Gastrocnemius medialis (tissue), 4 donors: ENCODE measurements around the gene PKP4. TPM values are rescaled to one million over a fixed set of nuclear protein-coding genes. Genes with fewer than 3 reads are reported as not detected.
"Not testable (repeated sequence)": the region's sequence is repeated elsewhere in the genome, so short reads cannot be mapped to it uniquely, and the experiment has no call there.

Source experiments
- ATAC-seq, 2 donors: fragments of 150-250 bp; one replicate each; pipeline ENCODE4 v1.9.1; 2016
- DNase-seq, 2 donors: peaks; one replicate each; pipeline ENCODE4 v3.0.0-alpha.2; 2019
- H3K27ac ChIP-seq, 4 donors: fragments of 200-600 bp; sonication (generic); 1 replicate in 1 of 4; 2 replicates in 3 of 4; pipeline ENCODE4 v1.5.1; 2016 to 2018; ENCODE audit warnings: mild to moderate bottlenecking in 2 of 4, moderate library complexity in 1 of 4
- H3K27me3 ChIP-seq, 3 donors: fragments of 200-600 bp; sonication (generic) in 2 of 3; 1 replicate in 1 of 3; 2 replicates in 2 of 3; pipeline versions ENCODE4 v1.5.1 to v1.6.0; 2016 to 2019; ENCODE audit warnings: mild to moderate bottlenecking in 1 of 3, moderate library complexity in 1 of 3
- H3K36me3 ChIP-seq, 2 donors: fragments of 200-600 bp; sonication (generic) in 1 of 2; one replicate each; pipeline ENCODE4 v1.5.1; 2017 to 2018
- H3K4me1 ChIP-seq, 2 donors: fragments of 200-600 bp; sonication (generic) in 1 of 2; one replicate each; pipeline ENCODE4 v1.5.1; 2016 to 2017; ENCODE audit warnings: mild to moderate bottlenecking in 2 of 2
- H3K4me3 ChIP-seq, 4 donors: fragments of 200-600 bp; sonication (generic) in 3 of 4; 1 replicate in 1 of 4; 2 replicates in 3 of 4; pipeline ENCODE4 v1.5.1; 2016 to 2019; ENCODE audit warnings: mild to moderate bottlenecking in 2 of 4
- H3K9me3 ChIP-seq, 3 donors: fragments of 200-600 bp; sonication (generic) in 2 of 3; 1 replicate in 1 of 3; 2 replicates in 2 of 3; pipeline ENCODE4 v1.5.1; 2016 to 2019
- POLR2A ChIP-seq, 2 donors: fragments of 450-650 bp; IDR thresholded peaks; one replicate each; pipeline ENCODE4 v1.6.1; 2017; ENCODE audit warnings: antibody characterized with exemption in 2 of 2, mild to moderate bottlenecking in 2 of 2, moderate library complexity in 2 of 2
- in situ Hi-C, 4 donors: fragments of 200-750 bp; cut with MboI; loops; one replicate each; pipeline versions ENCODE4 v1.15.0 to v1.8.0; 2017; ENCODE audit warnings: low sequenced_read_pairs in 4 of 4
- intact Hi-C: fragments of 100-400 bp; cut with DNase I; formaldehyde crosslinking; loops from one replicate; pipeline ENCODE4 v1.15.1; 2023; ENCODE audit warnings: low total_unique reads
- total RNA-seq, 4 donors: library from RNA; depleted of rRNA; stranded (reverse); fragments of >200 nt; gene quantifications; one replicate each; pipeline versions ENCODE4 v1.1.0 to v1.2.3, GENCODE V29; 2016
- TF ChIP-seq, protein P1 (sequence below), 5 experiments: fragments of 450-650 bp in 3 of 5; fragments of 200-600 bp in 2 of 5; sonication (generic) in 2 of 5; IDR thresholded peaks in 4 of 5; conservative IDR thresholded peaks in 1 of 5; 1 replicate in 4 of 5; 2 replicates in 1 of 5; pipeline ENCODE4 v1.5.1; 2016 to 2019; ENCODE audit warnings: antibody characterized with exemption in 5 of 5, mild to moderate bottlenecking in 3 of 5, moderate library complexity in 3 of 5

PKP4 gene
- total RNA-seq, 4 donors from 2014 or later: 15.3 to 36.0 (median 25.6) TPM

DNA sequence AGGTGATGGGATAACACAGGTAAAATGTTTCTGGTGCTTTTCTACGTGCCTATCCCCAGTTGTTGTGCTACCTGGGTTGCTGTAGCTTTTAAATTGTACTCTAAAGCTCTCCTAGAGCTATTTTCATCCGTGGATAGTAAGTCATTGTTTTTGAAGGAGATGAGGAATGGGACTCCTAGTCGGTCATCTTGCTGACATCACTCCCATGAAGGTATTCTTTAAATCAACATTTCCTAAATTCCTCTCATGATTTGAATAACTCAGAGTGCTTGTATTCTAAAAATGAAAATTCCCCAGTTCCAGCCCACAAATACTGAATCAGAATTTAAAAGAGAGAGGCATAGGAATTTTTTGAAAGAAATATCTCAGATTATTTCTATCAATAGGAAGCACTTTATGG, 44.5 kb upstream of the PKP4 start:
- no peaks in the 10 kb centered on the region for H3K9me3 ChIP-seq
- H3K4me3 ChIP-seq: no peak overlapping the region
- in situ Hi-C loops: no loop called here
- ATAC-seq: no peak
- no peak for DNase-seq
- TF ChIP-seq, protein P1, sequence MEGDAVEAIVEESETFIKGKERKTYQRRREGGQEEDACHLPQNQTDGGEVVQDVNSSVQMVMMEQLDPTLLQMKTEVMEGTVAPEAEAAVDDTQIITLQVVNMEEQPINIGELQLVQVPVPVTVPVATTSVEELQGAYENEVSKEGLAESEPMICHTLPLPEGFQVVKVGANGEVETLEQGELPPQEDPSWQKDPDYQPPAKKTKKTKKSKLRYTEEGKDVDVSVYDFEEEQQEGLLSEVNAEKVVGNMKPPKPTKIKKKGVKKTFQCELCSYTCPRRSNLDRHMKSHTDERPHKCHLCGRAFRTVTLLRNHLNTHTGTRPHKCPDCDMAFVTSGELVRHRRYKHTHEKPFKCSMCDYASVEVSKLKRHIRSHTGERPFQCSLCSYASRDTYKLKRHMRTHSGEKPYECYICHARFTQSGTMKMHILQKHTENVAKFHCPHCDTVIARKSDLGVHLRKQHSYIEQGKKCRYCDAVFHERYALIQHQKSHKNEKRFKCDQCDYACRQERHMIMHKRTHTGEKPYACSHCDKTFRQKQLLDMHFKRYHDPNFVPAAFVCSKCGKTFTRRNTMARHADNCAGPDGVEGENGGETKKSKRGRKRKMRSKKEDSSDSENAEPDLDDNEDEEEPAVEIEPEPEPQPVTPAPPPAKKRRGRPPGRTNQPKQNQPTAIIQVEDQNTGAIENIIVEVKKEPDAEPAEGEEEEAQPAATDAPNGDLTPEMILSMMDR (IDR thresholded peaks at IDR 0.05 in 4 of 5, conservative IDR thresholded peaks at IDR 0.05 in 1 of 5): no peak
- no peak for TF ChIP-seq POLR2A (IDR thresholded peaks at IDR 0.05)
- no peaks in the 10 kb centered on the region for H3K27me3 ChIP-seq
- no peaks in the 10 kb centered on the region for H3K4me1 ChIP-seq
- no peak overlapping the region for H3K27ac ChIP-seq
- no peaks in the 10 kb centered on the region for H3K36me3 ChIP-seq
- intact Hi-C loops: no loop called here

DNA sequence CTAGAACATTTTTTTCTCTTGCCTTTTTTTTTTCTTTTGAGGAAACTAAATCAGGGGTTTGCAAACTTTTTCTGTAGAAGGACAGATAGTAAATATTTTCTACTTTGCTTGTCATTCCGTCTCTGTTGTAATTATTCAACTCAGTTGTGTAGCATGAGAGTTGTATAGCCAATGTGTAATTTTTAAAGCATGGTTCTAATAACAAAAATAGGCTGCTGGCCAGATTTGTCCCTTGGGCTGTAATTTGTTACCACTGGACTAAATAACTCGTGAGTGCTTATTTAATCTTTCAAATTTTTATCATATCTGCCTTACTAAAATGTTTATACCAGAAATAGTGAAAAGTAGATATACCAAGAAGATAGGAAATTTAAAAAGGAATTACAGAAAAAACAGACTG, 43.2 kb upstream of the PKP4 start:
- in situ Hi-C loops (no loop called here), intact Hi-C loops (no loop called here)
- no peaks in the 10 kb centered on the region for H3K36me3 ChIP-seq
- no peaks in the 10 kb centered on the region for H3K9me3 ChIP-seq
- TF ChIP-seq, protein P1 (IDR thresholded peaks at IDR 0.05 in 4 of 5, conservative IDR thresholded peaks at IDR 0.05 in 1 of 5): no peak
- TF ChIP-seq POLR2A (IDR thresholded peaks at IDR 0.05): no peak
- ATAC-seq: no peak
- no peak overlapping the region for H3K4me3 ChIP-seq
- no peak for DNase-seq
- no peaks in the 10 kb centered on the region for H3K27me3 ChIP-seq
- no peak overlapping the region for H3K27ac ChIP-seq
- no peaks in the 10 kb centered on the region for H3K4me1 ChIP-seq

DNA sequence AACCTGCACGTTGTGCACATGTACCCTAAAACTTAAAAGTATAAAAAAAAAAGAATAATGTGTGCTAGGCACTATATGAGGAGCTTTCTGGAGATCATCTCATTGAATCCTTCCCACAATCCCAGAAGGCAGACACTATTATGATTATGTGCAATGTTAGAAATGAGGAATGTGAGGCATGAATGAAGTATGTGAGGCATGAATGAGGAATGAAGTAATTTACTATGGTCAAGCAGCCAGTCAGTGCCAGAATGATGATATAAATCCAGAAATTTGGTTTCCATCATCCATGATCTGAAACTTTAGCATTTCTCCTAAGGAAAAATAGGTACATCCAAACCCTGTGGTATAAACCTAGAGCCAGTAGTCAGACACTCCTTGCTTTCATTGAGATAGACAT, 42.2 kb upstream of the PKP4 start:
- TF ChIP-seq, protein P1 (IDR thresholded peaks at IDR 0.05 in 4 of 5, conservative IDR thresholded peaks at IDR 0.05 in 1 of 5): no peak
- no peak for TF ChIP-seq POLR2A (IDR thresholded peaks at IDR 0.05)
- H3K27ac ChIP-seq: no peak overlapping the region
- no peaks in the 10 kb centered on the region for H3K9me3 ChIP-seq
- no peaks in the 10 kb centered on the region for H3K36me3 ChIP-seq
- intact Hi-C loops (no loop called here), in situ Hi-C loops (no loop called here)
- no peaks in the 10 kb centered on the region for H3K27me3 ChIP-seq
- DNase-seq (no peak), ATAC-seq (no peak)
- H3K4me3 ChIP-seq: no peak overlapping the region
- H3K4me1 ChIP-seq: no peaks in the 10 kb centered on the region

DNA sequence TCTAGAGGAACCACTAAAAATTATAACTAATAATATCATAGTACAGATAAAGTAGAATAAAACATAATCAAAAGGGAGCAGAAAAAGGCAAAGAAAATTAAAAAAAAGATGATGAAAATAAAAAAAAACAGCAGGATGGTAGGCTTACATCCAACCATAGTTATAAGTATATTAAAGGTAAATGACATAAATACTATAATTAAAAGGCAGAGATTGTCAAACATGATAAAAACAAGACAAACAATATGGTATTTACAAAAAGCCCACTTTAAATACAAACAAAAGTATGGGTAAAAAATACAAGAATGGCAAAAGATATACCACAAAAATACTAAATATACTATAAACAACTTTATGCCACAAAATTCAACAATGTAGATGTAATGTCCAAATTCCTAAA, 24.6 kb upstream of the PKP4 start:
- DNase-seq: no peak
- Histone ChIP-seq H3K4me3 (no peak overlapping the region), H3K36me3 (no peaks in the 10 kb centered on the region), H3K4me1 (no peaks in the 10 kb centered on the region), H3K27ac (no peak overlapping the region), H3K9me3 (peaks cover 0 to 15% (median 0%) of the 10 kb centered on the region in 3 donors), H3K27me3 (no peaks in the 10 kb centered on the region)
- intact Hi-C loops: no loop called here
- no peak for ATAC-seq
- TF ChIP-seq, protein P1 (IDR thresholded peaks at IDR 0.05 in 4 of 5, conservative IDR thresholded peaks at IDR 0.05 in 1 of 5): no peak
- no peak for TF ChIP-seq POLR2A (IDR thresholded peaks at IDR 0.05)
- in situ Hi-C loops: no loop called here

GRCh38 chr2:158433716-158434115, 23.0 kb upstream of the PKP4 start:
- H3K4me1 ChIP-seq, H3K36me3 ChIP-seq, intact Hi-C loops, in situ Hi-C loops, H3K4me3 ChIP-seq, ATAC-seq, H3K27ac ChIP-seq, DNase-seq, H3K27me3 ChIP-seq: not testable (repeated sequence)
- peaks cover 0 to 15% (median 0%) of the 10 kb centered on the region in 3 donors for H3K9me3 ChIP-seq

DNA sequence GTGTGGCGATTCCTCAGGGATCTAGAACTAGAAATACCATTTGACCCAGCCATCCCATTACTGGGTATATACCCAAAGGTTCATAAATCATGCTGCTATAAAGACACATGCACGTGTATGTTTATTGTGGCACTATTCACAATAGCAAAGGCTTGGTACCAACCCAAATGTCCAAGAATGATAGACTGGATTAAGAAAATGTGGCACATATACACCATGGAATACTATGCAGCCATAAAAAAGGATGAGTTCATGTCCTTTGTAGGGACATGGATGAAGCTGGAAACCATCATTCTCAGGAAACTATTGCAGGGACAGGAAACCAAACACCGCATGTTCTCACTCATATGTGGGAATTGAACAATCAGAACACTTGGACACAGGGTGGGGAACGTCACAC, 17.7 kb upstream of the PKP4 start:
- H3K9me3 ChIP-seq, DNase-seq, H3K4me3 ChIP-seq, intact Hi-C loops, H3K27ac ChIP-seq, H3K36me3 ChIP-seq, in situ Hi-C loops, ATAC-seq, H3K4me1 ChIP-seq, H3K27me3 ChIP-seq: not testable (repeated sequence)
